OCI-LY1 (cell line): Measurements from ENCODE around the gene NUAK1.
A peak's percentile ranks its signal among the peaks of the same experiment; 100 is the strongest.

Experiments used
- H2AFZ ChIP-seq: fragments of 200-600 bp; sonication (generic), shearing (Covaris generic); 2 replicates; pipeline ENCODE4 v1.6.0; 2014; ENCODE audit warnings: antibody characterized with exemption, mild to moderate bottlenecking, low read length
- H3F3A ChIP-seq: fragments of 200-600 bp; sonication (generic), shearing (Covaris generic); 2 replicates; pipeline ENCODE4 v1.6.0; 2014; ENCODE audit warnings: mild to moderate bottlenecking, antibody characterized with exemption, low read length, moderate library complexity; ENCODE audit not compliant: insufficient read depth
- H3K27ac ChIP-seq: fragments of 200-600 bp; sonication (generic); 2 replicates; pipeline ENCODE4 v1.5.1; 2014; ENCODE audit warnings: low read length, mixed run types, mild to moderate bottlenecking, low read depth; ENCODE audit not compliant: poor library complexity, severe bottlenecking
- H3K27me3 ChIP-seq: fragments of 200-600 bp; sonication (generic); 2 replicates; pipeline ENCODE4 v1.6.0; 2014; ENCODE audit warnings: antibody characterized with exemption, mild to moderate bottlenecking, low read length, moderate library complexity; ENCODE audit not compliant: insufficient read depth
- H3K36me3 ChIP-seq: fragments of 200-600 bp; sonication (generic); 2 replicates; pipeline ENCODE4 v1.6.1; 2014; ENCODE audit warnings: mild to moderate bottlenecking, antibody characterized with exemption, low read length, moderate library complexity, mixed read lengths; ENCODE audit not compliant: insufficient read depth
- H3K4me1 ChIP-seq: fragments of 200-600 bp; sonication (generic); 2 replicates; pipeline ENCODE4 v1.5.1; 2014; ENCODE audit warnings: mild to moderate bottlenecking, low read length, moderate library complexity; ENCODE audit not compliant: insufficient read depth, severe bottlenecking
- H3K4me2 ChIP-seq: fragments of 200-600 bp; sonication (generic), shearing (Covaris generic); 2 replicates; pipeline ENCODE4 v1.6.1; 2014; ENCODE audit warnings: low read length
- H3K4me3 ChIP-seq: fragments of 200-600 bp; sonication (generic); 2 replicates; pipeline ENCODE4 v1.5.1; 2014; ENCODE audit warnings: low read length, low read depth, mild to moderate bottlenecking, mixed read lengths; ENCODE audit not compliant: poor library complexity, severe bottlenecking
- H3K79me2 ChIP-seq: fragments of 200-600 bp; shearing (Covaris generic); 2 replicates; pipeline ENCODE4 v1.6.1; 2016; ENCODE audit warnings: mixed run types, low read length, mixed read lengths; ENCODE audit not compliant: insufficient read depth
- H3K9ac ChIP-seq: fragments of 200-600 bp; sonication (generic), shearing (Covaris generic); 2 replicates; pipeline ENCODE4 v1.6.1; 2014; ENCODE audit warnings: mild to moderate bottlenecking, low read length, mixed read lengths
- H3K9me2 ChIP-seq: fragments of 200-600 bp; sonication (generic), shearing (Covaris generic); 2 replicates; pipeline ENCODE4 v1.6.1; 2014; ENCODE audit warnings: low read depth, mild to moderate bottlenecking, low read length, mixed read lengths
- H3K9me3 ChIP-seq: fragments of 200-600 bp; shearing (Covaris generic); 2 replicates; pipeline ENCODE4 v1.6.1; 2014; ENCODE audit warnings: low read length, mixed read lengths
- H4K20me1 ChIP-seq: fragments of 200-600 bp; sonication (generic), shearing (Covaris generic); 2 replicates; pipeline ENCODE4 v1.6.0; 2016; ENCODE audit warnings: mild to moderate bottlenecking, low read length; ENCODE audit not compliant: insufficient read depth
- CTCF ChIP-seq: fragments of 200-600 bp; sonication (generic), shearing (Covaris generic); IDR thresholded peaks from 2 replicates; pipeline ENCODE4 v1.5.1; 2017; ENCODE audit warnings: mild to moderate bottlenecking, antibody characterized with exemption, low read length, moderate library complexity, mixed read lengths
- EZH2 ChIP-seq: fragments of 200-600 bp; sonication (generic), shearing (Covaris generic); IDR thresholded peaks from 2 replicates; pipeline ENCODE4 v1.8.0; 2017; ENCODE audit warnings: borderline replicate concordance, mixed run types, mild to moderate bottlenecking, antibody characterized with exemption, low read length, moderate library complexity, mixed read lengths

NUAK1 gene

DNA sequence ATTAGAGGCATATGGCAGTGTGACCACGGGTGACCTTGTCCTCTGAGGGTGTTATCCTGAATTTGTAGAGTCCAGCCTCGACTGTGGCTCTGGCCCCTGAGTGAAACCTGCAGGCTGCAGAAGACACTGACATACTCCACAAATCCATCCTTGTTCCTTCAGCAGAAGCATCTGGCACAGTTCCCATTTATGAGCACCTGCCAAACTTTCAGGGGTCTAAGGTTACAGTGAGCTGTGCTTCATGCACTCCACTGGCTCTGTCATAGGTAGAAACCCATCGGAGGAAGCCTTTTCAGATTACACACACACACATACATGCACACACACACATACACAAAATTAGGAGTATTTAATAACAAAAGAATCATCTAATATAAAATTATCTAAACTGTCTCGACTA is 13.6 kb upstream of the NUAK1 start:
- Histone ChIP-seq H3K4me3 (no peak overlapping the region), H3K27ac (no peak overlapping the region), H3K36me3 (no peaks in the 10 kb centered on the region), H3K9me3 (no peaks in the 10 kb centered on the region), H3F3A (no peaks in the 10 kb centered on the region), H3K4me1 (no peaks in the 10 kb centered on the region), H3K27me3 (no peaks in the 10 kb centered on the region), H3K79me2 (no peaks in the 10 kb centered on the region), H4K20me1 (no peaks in the 10 kb centered on the region), H3K9me2 (no peaks in the 10 kb centered on the region), H3K4me2 (no peak overlapping the region), H2AFZ (no peak overlapping the region), H3K9ac (no peak overlapping the region)
- TF ChIP-seq EZH2 (no peak), CTCF (no peak)

DNA sequence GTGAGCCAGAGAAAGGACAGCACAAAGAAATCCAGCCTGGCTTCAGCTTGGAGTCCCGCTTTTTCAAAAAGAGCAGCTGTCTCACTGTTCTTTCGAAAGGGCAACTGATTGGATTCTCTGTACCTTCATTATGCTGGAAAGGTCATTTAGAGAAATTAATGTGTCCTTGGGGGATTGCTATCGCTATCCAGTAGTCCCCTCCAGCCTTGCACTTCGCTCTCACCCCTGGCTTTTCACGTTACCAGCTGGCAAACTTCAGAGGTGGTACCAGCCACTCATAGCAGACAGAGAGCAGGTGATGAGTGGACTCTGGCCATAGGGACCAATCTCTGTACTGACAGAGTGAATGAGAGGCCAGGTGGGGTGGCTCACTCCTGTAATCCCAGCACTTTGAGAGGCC is 11.8 kb upstream of the NUAK1 start:
- H3K4me1 ChIP-seq: no peaks in the 10 kb centered on the region
- H3K79me2 ChIP-seq: no peaks in the 10 kb centered on the region
- H3K27ac ChIP-seq: no peak overlapping the region
- no peak overlapping the region for H3K9ac ChIP-seq
- no peak overlapping the region for H3K4me2 ChIP-seq
- H3K27me3 ChIP-seq: no peaks in the 10 kb centered on the region
- no peak overlapping the region for H3K4me3 ChIP-seq
- no peaks in the 10 kb centered on the region for H3K9me2 ChIP-seq
- TF ChIP-seq EZH2: no peak
- no peak for TF ChIP-seq CTCF
- H3K9me3 ChIP-seq: no peaks in the 10 kb centered on the region
- no peaks in the 10 kb centered on the region for H3F3A ChIP-seq
- H3K36me3 ChIP-seq: no peaks in the 10 kb centered on the region
- H4K20me1 ChIP-seq: no peaks in the 10 kb centered on the region
- H2AFZ ChIP-seq: no peak overlapping the region

DNA sequence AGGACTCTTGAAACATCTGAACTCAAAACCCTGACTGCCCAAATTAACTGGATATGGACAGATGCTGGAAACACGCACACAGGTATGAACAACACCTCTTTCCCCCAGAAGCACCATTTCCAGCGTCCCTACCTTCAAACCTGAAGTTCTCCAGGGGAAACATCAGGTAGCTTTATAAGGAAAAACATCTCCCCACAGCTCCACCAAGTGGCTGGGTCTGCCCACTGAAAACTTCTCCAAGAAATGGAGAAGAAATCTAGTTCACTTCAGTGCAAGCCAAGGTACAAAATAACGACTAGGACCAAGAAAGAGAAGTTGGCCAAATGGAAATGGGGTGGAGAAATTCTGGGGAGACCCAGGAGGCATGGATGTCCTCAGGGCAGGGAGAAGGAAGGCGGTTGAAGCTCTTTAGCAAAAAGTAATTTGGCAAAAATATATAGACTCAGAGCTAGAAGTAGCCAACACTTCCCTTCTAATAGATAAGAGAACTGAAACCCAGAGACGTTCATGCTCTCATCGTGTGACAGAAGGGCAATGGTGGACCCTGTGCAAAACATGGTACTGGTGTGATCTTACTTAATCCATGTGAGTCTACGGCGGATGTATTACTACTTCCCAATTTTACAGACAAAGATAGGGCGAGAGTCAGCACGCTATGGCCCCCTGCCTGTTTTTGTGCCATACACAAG is 10.5 kb upstream of the NUAK1 start:
- Histone ChIP-seq H3K27me3 (no peaks in the 10 kb centered on the region), H3K4me1 (no peaks in the 10 kb centered on the region), H3K79me2 (no peaks in the 10 kb centered on the region), H2AFZ (no peak overlapping the region), H3F3A (no peaks in the 10 kb centered on the region), H3K4me3 (no peak overlapping the region), H4K20me1 (no peaks in the 10 kb centered on the region), H3K9ac (no peak overlapping the region), H3K9me3 (no peaks in the 10 kb centered on the region), H3K27ac (no peak overlapping the region), H3K36me3 (no peaks in the 10 kb centered on the region), H3K4me2 (no peak overlapping the region), H3K9me2 (no peaks in the 10 kb centered on the region)
- peak; percentile 44; the same call in 1 of the 2 replicates for TF ChIP-seq CTCF
- TF ChIP-seq EZH2: no peak
